Activated naive CD8-positive, alpha-beta T cell treated with anti-CD3 and anti-CD28 coated beads, Interleukin-2, amount 50 U/mL, for 24 hours (primary cell): ENCODE results near the gene RNASE12.

ENCODE experiments used
- ATAC-seq: fragments of 150-1000 bp; cut with Tn5 transposase; one replicate; pipeline ENCODE4 v1.10.0; 2021
- DNase-seq: peaks from one replicate; pipeline ENCODE4 v3.0.0; 2021
- H3K27ac Mint-ChIP-seq: one replicate; pipeline ENCODE4 v1.8.0; 2021; ENCODE audit warnings: mild to moderate bottlenecking, mixed read lengths
- H3K27me3 Mint-ChIP-seq: one replicate; pipeline ENCODE4 v1.8.0; 2021; ENCODE audit warnings: mixed read lengths
- H3K36me3 Mint-ChIP-seq: one replicate; pipeline ENCODE4 v1.8.0; 2021; ENCODE audit warnings: low read depth, mixed read lengths
- H3K4me1 Mint-ChIP-seq: one replicate; pipeline ENCODE4 v1.8.0; 2021; ENCODE audit warnings: mixed read lengths
- H3K4me3 Mint-ChIP-seq: one replicate; pipeline ENCODE4 v1.8.0; 2021; ENCODE audit warnings: mild to moderate bottlenecking, moderate library complexity, mixed read lengths
- H3K9me3 Mint-ChIP-seq: one replicate; pipeline ENCODE4 v1.8.0; 2021; ENCODE audit warnings: mixed read lengths

RNASE12 gene

GRCh38 chr14:20551606-20552005 is 39.6 kb downstream of the RNASE12 start:
- Mint-ChIP-seq H3K27me3 (no peaks in the 10 kb centered on the region), H3K27ac (no peak overlapping the region), H3K4me3 (no peak overlapping the region), H3K36me3 (no peaks in the 10 kb centered on the region), H3K9me3 (no peaks in the 10 kb centered on the region), H3K4me1 (no peaks in the 10 kb centered on the region)
- no peak for ATAC-seq
- no peak for DNase-seq

- no peaks in the 10 kb centered on the region for H3K36me3 Mint-ChIP-seq
Observed at GRCh38 chr14:20550926-20551325, 40.2 kb downstream of the RNASE12 start.

GRCh38 chr14:20548414-20549158 is 42.6 kb downstream of the RNASE12 start:
- Mint-ChIP-seq H3K4me1 (no peaks in the 10 kb centered on the region), H3K9me3 (no peaks in the 10 kb centered on the region), H3K27me3 (peaks cover 7% of the 10 kb centered on the region), H3K36me3 (no peaks in the 10 kb centered on the region), H3K4me3 (no peak overlapping the region), H3K27ac (no peak overlapping the region)
- ATAC-seq = no peak
- DNase-seq = no peak

More at GRCh38 chr14:20550926-20551325, 40.2 kb downstream of the RNASE12 start:
- Mint-ChIP-seq H3K27me3 (no peaks in the 10 kb centered on the region), H3K27ac (no peak overlapping the region), H3K4me1 (no peaks in the 10 kb centered on the region), H3K9me3 (no peaks in the 10 kb centered on the region), H3K4me3 (no peak overlapping the region)
- DNase-seq = no peak
- no peak for ATAC-seq

GRCh38 chr14:20546877-20547276 is 44.3 kb downstream of the RNASE12 start:
- Mint-ChIP-seq H3K4me3 (no peak overlapping the region), H3K9me3 (no peaks in the 10 kb centered on the region), H3K27ac (no peak overlapping the region), H3K4me1 (no peaks in the 10 kb centered on the region), H3K27me3 (peaks cover 7% of the 10 kb centered on the region), H3K36me3 (no peaks in the 10 kb centered on the region)
- ATAC-seq (no peak), DNase-seq (no peak)
